Naive B cell (primary cell): ENCODE measurements around the gene ELF1. TPM values are rescaled to one million over a fixed set of nuclear protein-coding genes. Genes with fewer than 3 reads are reported as not detected.
"Not testable (repeated sequence)": the region's sequence is repeated elsewhere in the genome, so short reads cannot be mapped to it uniquely, and the experiment has no call there.

Source experiments
- ATAC-seq, 2 donors: fragments of 150-1000 bp; cut with Tn5 transposase; 2 replicates each; pipeline ENCODE4 v1.10.0; 2021; ENCODE audit warnings: low read depth in 2 of 2, mild to moderate bottlenecking in 2 of 2, moderate library complexity in 2 of 2
- DNase-seq: peaks from one replicate; pipeline ENCODE4 v3.0.0; 2022
- H3K27ac Mint-ChIP-seq, 6 donors: one replicate each; pipeline ENCODE4 v1.8.0; 2020 to 2022; ENCODE audit warnings: mild to moderate bottlenecking in 6 of 6, mixed read lengths in 6 of 6, moderate library complexity in 5 of 6, inconsistent platforms in 2 of 6
- H3K27me3 Mint-ChIP-seq, 3 donors: one replicate each; pipeline ENCODE4 v1.8.0; 2021 to 2022; ENCODE audit warnings: mixed read lengths in 3 of 3, mild to moderate bottlenecking in 1 of 3
- H3K36me3 Mint-ChIP-seq, 2 donors: one replicate each; pipeline ENCODE4 v1.8.0; 2020 to 2022; ENCODE audit warnings: mixed read lengths in 2 of 2, inconsistent platforms in 1 of 2, mild to moderate bottlenecking in 1 of 2
- H3K4me1 Mint-ChIP-seq, 3 donors: one replicate each; pipeline ENCODE4 v1.8.0; 2020 to 2022; ENCODE audit warnings: mixed read lengths in 3 of 3, inconsistent platforms in 1 of 3, mild to moderate bottlenecking in 1 of 3, moderate library complexity in 1 of 3
- H3K4me3 Mint-ChIP-seq, 8 donors: one replicate each; pipeline ENCODE4 v1.8.0; 2020 to 2022; ENCODE audit warnings: mild to moderate bottlenecking in 8 of 8, mixed read lengths in 8 of 8, moderate library complexity in 8 of 8, inconsistent platforms in 2 of 8
- H3K9me3 Mint-ChIP-seq, 7 donors: one replicate each; pipeline ENCODE4 v1.8.0; 2020 to 2022; ENCODE audit warnings: mixed read lengths in 7 of 7, mild to moderate bottlenecking in 5 of 7, inconsistent platforms in 2 of 7, moderate library complexity in 1 of 7
- polyA plus RNA-seq, 6 donors: library from polyadenylated mRNA; unstranded; fragments of 300-500 nt; fragmentation: Illumina TruSeq; gene quantifications; one replicate each; pipeline ENCODE4 v1.2.3, GENCODE V29; 2021; ENCODE audit warnings: low read depth in 6 of 6

Gene ELF1
- polyA plus RNA-seq, 6 donors from 2014 or later = 127 to 183 (median 144) TPM

DNA sequence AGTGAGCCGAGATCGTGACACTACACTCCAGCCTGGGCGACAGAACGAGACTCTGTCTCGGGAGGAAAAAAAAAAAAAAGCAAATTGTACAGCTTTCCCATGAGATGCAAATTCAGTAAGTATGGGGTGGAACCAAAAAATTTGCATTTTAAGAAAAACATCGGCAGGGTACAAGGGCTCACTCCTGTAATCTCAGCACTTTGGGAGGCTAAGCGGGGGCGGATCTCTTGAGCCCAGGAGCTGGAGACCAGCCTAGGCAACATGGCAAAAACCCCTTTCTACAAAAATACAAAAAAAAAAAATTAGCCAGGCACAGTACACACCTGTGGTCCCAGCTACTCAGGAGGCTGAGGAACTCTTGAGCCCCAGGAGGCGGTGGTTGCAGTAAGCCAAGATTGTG is 91.2 kb downstream of the ELF1 start:
- Mint-ChIP-seq H3K9me3 (no peaks in the 10 kb centered on the region), H3K4me3 (peak overlapping the region in 1 of 8 donors; percentile 40), H3K4me1 (peaks cover 0 to 25% (median 0%) of the 10 kb centered on the region in 3 donors), H3K36me3 (no peaks in the 10 kb centered on the region), H3K27ac (peak overlapping the region in 4 of 6 donors; percentile 51 to 86 (median 60)), H3K27me3 (no peaks in the 10 kb centered on the region)
- DNase-seq (no peak), ATAC-seq (no peak)

DNA sequence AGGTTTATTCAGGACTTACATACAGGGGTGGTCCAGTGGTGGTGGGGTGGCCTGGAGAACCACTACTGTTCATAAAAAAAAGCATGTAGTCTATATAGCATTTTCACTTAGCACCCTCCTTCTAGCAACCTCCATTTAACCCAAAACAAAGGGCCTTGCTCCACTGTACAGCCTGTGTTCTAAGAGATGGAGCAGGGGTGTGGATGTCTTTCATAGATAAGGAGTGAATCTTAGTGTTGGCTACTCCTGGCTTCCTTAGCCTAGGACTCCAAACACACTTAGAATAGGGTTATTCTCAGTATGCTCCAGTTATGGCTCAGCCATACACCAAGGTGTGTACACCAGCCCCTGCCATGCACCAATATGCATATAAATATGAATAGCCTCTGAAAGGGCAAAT is 95.2 kb downstream of the ELF1 start:
- ATAC-seq (no peak), DNase-seq (no peak)
- H3K27me3 Mint-ChIP-seq = no peaks in the 10 kb centered on the region
- H3K9me3 Mint-ChIP-seq = no peaks in the 10 kb centered on the region
- H3K4me1 Mint-ChIP-seq = peaks cover 13 to 33% (median 27%) of the 10 kb centered on the region in 3 donors
- H3K4me3 Mint-ChIP-seq = peak overlapping the region in 1 of 8 donors; percentile 77
- H3K27ac Mint-ChIP-seq = peak overlapping the region in 3 of 6 donors; percentile 22 to 76 (median 39)
- H3K36me3 Mint-ChIP-seq = no peaks in the 10 kb centered on the region

DNA sequence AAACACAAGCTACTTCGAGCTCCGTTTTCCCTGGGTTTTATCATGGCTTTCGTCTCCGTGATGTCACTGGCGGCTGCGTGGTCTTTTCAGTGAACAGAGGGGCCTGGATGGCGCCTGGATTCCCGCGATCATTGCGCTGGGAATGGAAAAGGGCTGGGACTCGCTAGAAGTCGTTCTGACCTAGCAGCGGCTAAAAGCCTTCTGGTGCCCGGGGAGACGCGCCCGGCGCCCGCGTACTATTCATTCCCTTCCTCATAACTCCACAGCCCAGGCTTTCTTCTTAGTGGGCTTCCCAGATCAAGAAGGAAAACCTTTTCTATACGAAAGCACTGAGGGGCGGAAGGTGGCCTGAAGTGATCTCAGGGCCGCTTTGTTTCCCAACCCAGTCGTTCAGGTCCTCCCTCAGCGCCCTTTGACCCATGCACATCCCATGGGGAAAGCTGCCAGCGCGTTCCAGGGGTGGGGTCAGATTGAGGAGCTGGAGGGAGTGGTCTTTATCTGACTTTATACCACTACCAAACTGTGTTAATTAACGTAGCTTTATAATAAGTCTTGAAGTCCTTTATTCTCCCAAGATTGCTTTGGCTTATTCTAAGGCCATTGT is 96.6 kb downstream of the ELF1 start:
- Mint-ChIP-seq H3K36me3 (no peaks in the 10 kb centered on the region), H3K27me3 (no peaks in the 10 kb centered on the region), H3K4me3 (peak overlapping the region; percentile 60 to 93 (median 78)), H3K4me1 (peaks cover 13 to 32% (median 27%) of the 10 kb centered on the region in 3 donors), H3K9me3 (no peaks in the 10 kb centered on the region), H3K27ac (peak overlapping the region in 5 of 6 donors; percentile 73 to 96 (median 76))
- DNase-seq = no peak
- no peak for ATAC-seq

DNA sequence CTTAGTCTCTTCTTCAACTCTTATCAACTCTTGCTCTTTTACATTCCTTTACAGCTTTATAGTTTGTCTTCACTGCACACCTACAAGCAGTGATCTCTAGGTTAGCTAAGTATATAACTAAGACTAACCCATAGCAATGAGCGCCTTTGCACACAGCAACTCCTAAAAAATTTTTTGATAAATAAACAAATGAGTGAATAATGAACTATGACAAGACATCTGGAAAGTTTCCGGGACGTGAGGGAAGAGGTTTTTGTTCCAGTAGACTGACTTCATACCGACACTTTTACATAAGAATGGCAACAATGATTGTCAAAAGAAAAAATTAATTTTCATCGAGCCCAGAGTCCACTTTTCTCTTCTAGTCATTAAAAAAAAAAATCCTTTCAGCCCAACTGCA is 98.3 kb downstream of the ELF1 start:
- DNase-seq = no peak
- Mint-ChIP-seq H3K9me3 (no peaks in the 10 kb centered on the region), H3K27me3 (no peaks in the 10 kb centered on the region), H3K4me1 (peaks cover 21 to 38% (median 32%) of the 10 kb centered on the region in 3 donors), H3K4me3 (peak overlapping the region; percentile 93 to 99 (median 98)), H3K27ac (peak overlapping the region; percentile 86 to 98 (median 96)), H3K36me3 (no peaks in the 10 kb centered on the region)
- no peak for ATAC-seq

DNA sequence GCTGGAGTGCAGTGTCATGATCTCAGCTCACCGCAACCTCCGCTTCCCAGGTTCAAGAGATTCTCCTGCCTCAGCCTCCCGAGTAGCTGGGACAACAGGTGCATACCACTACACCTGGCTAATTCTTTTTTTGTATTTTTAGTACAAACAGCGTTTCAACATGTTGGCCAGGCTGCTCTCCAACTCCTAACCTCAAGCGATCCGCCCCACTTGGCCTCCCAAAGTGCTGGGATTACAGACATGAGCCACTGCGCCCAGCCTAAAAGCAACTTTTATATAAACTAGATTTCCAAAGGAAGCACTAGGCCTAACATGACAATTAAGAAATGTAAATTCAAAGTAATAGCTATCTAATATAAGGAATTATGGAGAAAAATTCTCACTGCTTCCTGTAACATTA is 99.2 kb downstream of the ELF1 start:
- not testable (repeated sequence) for H3K36me3 Mint-ChIP-seq, H3K27ac Mint-ChIP-seq, H3K27me3 Mint-ChIP-seq, ATAC-seq, H3K9me3 Mint-ChIP-seq, DNase-seq
- Mint-ChIP-seq H3K4me3 (peak overlapping the region in 4 of 8 donors; percentile 93 to 99 (median 96)), H3K4me1 (peaks cover 21 to 38% (median 38%) of the 10 kb centered on the region in 3 donors)

DNA sequence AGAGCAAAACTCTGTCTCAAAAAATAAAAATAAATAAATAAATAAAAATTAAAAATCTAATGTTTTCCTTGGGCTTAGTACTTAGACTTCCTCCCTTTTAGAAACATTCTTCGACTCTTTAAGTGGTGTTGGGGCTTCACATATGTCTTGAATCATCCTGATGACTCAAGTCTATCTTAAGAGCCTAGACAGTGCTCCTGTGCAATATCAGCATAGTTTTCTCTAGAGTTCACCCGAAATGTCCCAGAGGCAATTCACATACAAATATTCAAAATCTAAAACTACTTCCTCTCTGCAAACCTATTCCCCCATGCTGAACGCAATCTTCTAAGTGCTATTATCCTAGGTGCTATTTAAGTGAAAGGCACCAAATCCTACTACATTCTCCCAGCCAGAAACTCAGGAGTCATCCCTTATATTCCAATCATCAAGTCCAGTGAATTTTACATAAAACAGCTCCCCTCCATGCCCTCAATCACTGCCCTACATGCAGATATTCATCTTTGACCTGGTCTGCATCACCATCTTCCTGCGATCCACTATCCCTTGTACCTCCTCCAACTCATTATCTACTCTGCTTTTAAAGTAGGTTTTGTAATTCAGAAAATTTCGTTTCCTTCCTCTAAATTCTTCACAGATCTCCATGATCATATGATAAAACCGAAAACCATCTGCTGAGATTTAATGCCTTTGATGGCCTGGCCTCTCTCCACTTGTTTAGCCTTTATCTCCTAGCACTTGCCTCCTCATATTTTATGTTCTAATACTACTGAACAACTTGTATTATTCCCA is 102.7 kb downstream of the ELF1 start:
- H3K9me3 Mint-ChIP-seq = no peaks in the 10 kb centered on the region
- DNase-seq (no peak), ATAC-seq (no peak)
- H3K4me3 Mint-ChIP-seq = no peak overlapping the region
- no peaks in the 10 kb centered on the region for H3K27me3 Mint-ChIP-seq
- H3K27ac Mint-ChIP-seq = peak overlapping the region in 2 of 6 donors; percentile 10 to 39
- H3K4me1 Mint-ChIP-seq = peaks cover 19 to 32% (median 25%) of the 10 kb centered on the region in 3 donors
- no peaks in the 10 kb centered on the region for H3K36me3 Mint-ChIP-seq

DNA sequence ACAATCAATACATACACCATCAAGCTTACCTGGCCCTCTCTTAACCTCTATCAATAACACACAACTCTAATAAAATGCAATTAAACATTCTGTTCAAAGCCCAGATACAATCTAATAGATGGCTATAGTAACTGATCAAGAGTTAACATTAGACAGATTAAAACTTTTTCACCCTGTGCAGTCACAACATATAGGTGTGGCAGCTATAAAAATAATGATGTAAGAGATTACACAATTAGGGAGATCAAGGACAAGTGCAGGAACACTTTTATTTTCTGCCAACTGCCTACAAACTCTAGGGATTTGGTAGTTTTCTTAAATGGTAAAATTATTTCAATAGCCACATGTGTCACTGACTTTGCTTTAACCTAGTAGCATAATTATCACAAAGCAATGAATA is 104.3 kb downstream of the ELF1 start:
- DNase-seq, H3K27me3 Mint-ChIP-seq, H3K4me3 Mint-ChIP-seq, ATAC-seq, H3K36me3 Mint-ChIP-seq, H3K9me3 Mint-ChIP-seq: not testable (repeated sequence)
- H3K4me1 Mint-ChIP-seq = peaks cover 9 to 16% (median 11%) of the 10 kb centered on the region in 3 donors
- H3K27ac Mint-ChIP-seq = peak overlapping the region in 1 of 6 donors; percentile 12

DNA sequence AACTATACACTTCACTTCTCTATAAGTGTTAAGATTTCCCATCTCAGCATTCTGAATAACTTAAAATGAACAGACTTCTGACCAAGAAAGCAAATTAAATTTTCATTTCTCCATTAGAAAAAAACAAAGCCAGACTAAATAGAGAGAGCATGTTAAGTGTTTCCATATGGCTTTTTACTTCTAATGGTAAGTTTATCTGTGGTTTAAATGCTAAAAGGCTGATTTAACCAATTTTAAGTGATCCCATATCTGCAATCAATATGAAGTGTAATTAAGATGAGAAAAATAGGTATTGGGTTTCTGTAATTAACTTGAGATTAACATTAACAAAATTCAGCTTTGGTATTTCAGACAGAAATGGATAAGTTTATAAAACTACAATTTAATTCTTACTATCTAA is 107.8 kb downstream of the ELF1 start:
- Mint-ChIP-seq H3K9me3 (no peaks in the 10 kb centered on the region), H3K4me1 (peaks cover 7 to 14% (median 13%) of the 10 kb centered on the region in 3 donors), H3K27ac (no peak overlapping the region), H3K4me3 (no peak overlapping the region), H3K36me3 (no peaks in the 10 kb centered on the region), H3K27me3 (no peaks in the 10 kb centered on the region)
- DNase-seq (no peak), ATAC-seq (no peak)

DNA sequence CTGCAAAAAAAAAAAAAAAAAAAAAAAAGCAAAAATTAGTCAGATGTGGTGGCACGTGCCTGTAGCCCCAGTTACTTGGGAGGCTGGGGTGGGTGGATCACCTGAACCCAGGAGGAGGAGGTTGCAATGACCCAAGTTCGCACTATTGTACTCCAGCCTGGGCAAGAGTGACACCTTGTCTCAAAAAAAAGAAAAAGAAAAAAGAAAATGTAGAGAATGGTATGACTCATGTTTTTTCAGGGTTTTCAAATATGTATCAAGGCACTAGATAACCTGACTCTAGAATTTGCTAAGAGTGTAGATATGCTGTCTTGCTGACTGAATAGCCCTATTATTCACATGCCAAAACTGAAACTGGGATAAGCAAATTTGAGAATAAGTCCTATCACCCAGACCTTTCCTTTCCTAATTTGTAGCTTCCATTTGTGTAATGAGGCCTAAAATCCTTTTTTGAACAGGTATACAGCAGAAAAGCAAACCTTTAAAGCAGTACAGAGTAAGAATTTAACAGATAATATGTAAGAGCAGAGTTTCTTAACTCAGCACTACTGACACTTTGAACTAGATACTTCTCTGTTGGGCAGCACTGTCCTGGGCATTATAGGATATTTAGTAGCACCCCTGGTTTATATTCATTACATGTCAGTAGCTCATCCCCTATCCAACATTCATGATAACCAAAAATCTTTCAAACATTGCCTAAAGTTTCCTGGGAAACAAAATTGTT is 108.6 kb downstream of the ELF1 start:
- H3K27me3 Mint-ChIP-seq = no peaks in the 10 kb centered on the region
- no peak for DNase-seq
- no peaks in the 10 kb centered on the region for H3K36me3 Mint-ChIP-seq
- no peak for ATAC-seq
- H3K4me3 Mint-ChIP-seq = no peak overlapping the region
- no peaks in the 10 kb centered on the region for H3K9me3 Mint-ChIP-seq
- H3K27ac Mint-ChIP-seq = peak overlapping the region in 1 of 6 donors; percentile 39
- H3K4me1 Mint-ChIP-seq = peaks cover 4 to 12% (median 7%) of the 10 kb centered on the region in 3 donors

DNA sequence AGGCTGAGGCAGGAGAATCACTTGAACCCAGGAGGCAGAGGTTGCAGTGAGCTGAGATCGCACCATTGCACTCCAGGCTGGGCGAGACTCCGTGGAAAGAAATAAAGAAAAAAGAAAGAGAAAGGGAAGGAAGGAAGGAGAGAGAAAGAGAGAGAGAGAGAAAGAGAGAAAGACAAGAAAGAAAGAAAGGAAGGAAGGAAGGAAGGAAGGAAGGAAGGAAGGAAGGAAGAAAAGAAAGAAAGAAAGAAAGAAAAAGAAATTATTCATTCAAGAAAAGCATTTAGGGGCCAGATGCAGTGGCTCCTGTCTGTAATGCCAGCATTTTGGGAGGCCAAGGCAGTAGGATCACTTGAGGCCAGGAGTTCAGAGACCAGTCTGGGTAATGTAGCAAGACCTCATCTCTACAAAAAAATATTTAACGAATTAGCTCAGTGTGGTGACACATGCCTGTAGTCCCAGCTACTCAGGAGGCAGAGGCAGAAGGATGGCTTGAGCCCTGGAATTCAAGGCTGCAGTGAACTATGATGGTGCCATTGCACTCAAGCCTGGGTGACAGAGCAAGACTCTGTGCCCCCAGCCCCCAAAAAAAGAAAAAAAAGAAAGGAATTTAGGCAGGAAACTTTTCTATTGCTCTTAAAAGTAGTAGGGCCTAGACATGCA is 109.4 kb downstream of the ELF1 start:
- not testable (repeated sequence) for H3K27me3 Mint-ChIP-seq, H3K36me3 Mint-ChIP-seq, ATAC-seq, H3K9me3 Mint-ChIP-seq, DNase-seq
- peak overlapping the region in 1 of 8 donors; percentile 27 for H3K4me3 Mint-ChIP-seq
- H3K27ac Mint-ChIP-seq = peak overlapping the region in 1 of 6 donors; percentile 23
- peaks cover 4 to 12% (median 5%) of the 10 kb centered on the region in 3 donors for H3K4me1 Mint-ChIP-seq

DNA sequence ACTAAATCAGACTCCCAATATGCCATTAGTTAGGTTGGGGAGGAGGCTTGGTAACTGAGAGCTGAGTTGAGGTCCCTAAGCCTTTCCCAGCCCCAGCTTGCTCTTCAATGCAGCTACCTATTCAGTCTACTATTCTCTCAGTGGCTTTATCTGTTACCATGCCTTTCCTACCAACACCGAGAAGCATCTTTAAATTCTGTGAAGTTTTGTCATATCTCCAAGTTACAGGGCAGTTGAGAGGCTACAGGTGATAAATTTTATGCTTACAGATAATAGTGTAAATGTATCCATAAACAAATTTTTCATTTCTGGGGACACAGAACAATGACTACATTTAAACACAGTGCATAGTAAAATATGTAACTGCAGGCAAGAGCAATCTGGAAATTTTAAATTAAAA is 110.6 kb downstream of the ELF1 start:
- no peak for ATAC-seq
- H3K27ac Mint-ChIP-seq = no peak overlapping the region
- no peaks in the 10 kb centered on the region for H3K9me3 Mint-ChIP-seq
- no peak overlapping the region for H3K4me3 Mint-ChIP-seq
- DNase-seq = no peak
- no peaks in the 10 kb centered on the region for H3K36me3 Mint-ChIP-seq
- peaks cover 4 to 12% (median 5%) of the 10 kb centered on the region in 3 donors for H3K4me1 Mint-ChIP-seq
- no peaks in the 10 kb centered on the region for H3K27me3 Mint-ChIP-seq

DNA sequence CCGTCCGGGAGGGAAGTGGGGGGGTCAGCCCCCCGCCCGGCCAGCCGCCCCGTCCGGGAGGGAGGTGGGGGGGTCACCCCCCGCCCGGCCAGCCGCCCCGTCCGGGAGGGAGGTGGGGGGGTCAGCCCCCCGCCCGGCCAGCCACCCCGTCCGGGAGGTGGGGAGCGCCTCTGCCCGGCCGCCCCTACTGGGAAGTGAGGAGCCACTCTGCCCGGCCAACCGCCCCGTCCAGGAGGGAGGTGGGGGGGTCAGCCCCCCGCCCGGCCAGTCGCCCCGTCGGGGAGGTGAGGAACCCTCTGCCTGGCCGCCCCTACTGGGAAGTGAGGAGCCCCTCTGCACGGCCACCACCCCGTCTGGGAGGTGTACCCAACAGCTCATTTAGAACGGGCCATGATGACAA is 118.1 kb downstream of the ELF1 start:
- not testable (repeated sequence) for H3K27me3 Mint-ChIP-seq, ATAC-seq, DNase-seq, H3K36me3 Mint-ChIP-seq, H3K9me3 Mint-ChIP-seq, H3K4me1 Mint-ChIP-seq, H3K4me3 Mint-ChIP-seq, H3K27ac Mint-ChIP-seq

DNA sequence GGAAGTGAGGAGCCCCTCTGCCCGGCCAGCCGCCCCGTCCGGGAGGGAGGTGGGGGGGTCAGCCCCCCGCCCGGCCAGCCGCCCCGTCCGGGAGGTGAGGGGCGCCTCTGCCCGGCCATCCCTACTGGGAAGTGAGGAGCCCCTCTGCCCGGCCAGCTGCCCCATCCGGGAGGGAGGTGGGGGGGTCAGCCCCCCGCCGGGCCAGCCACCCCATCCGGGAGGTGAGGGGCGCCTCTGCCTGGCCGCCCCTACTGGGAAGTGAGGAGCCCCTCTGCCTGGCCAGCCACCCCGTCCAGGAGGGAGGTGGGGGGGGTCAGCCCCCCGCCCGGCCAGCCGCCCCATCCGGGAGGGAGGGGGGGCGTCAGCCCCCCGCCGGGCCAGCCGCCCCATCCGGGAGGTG is 118.5 kb downstream of the ELF1 start:
- H3K9me3 Mint-ChIP-seq, H3K27me3 Mint-ChIP-seq, H3K4me3 Mint-ChIP-seq, H3K4me1 Mint-ChIP-seq, DNase-seq, H3K27ac Mint-ChIP-seq, ATAC-seq, H3K36me3 Mint-ChIP-seq: not testable (repeated sequence)
